Osteocyte (in vitro differentiated cells): Measurements from ENCODE around the gene INSYN1. TPM values are rescaled to one million over a fixed set of nuclear protein-coding genes. Genes with fewer than 3 reads are reported as not detected.

Experiments
- DNase-seq: peaks from one replicate; pipeline ENCODE4 v3.0.0; 2021; ENCODE audit warnings: mixed read lengths; ENCODE audit not compliant: unreplicated experiment; ENCODE audit errors: extremely low spot score
- H3K27ac Mint-ChIP-seq: one replicate; pipeline ENCODE4 v1.8.0; 2021; ENCODE audit warnings: mild to moderate bottlenecking, mixed read lengths; ENCODE audit not compliant: unreplicated experiment
- H3K27me3 Mint-ChIP-seq: one replicate; pipeline ENCODE4 v1.8.0; 2021; ENCODE audit warnings: mixed read lengths; ENCODE audit not compliant: unreplicated experiment
- H3K36me3 Mint-ChIP-seq: one replicate; pipeline ENCODE4 v1.8.0; 2021; ENCODE audit warnings: mixed read lengths; ENCODE audit not compliant: unreplicated experiment
- H3K4me1 Mint-ChIP-seq: one replicate; pipeline ENCODE4 v1.8.0; 2021; ENCODE audit warnings: mixed read lengths; ENCODE audit not compliant: unreplicated experiment
- H3K4me3 Mint-ChIP-seq: one replicate; pipeline ENCODE4 v1.8.0; 2021; ENCODE audit warnings: mild to moderate bottlenecking, moderate library complexity, mixed read lengths; ENCODE audit not compliant: unreplicated experiment
- H3K9me3 Mint-ChIP-seq: one replicate; pipeline ENCODE4 v1.8.0; 2021; ENCODE audit warnings: mixed read lengths; ENCODE audit not compliant: unreplicated experiment
- CTCF ChIP-seq: fragments of 200-600 bp; sonication (generic); IDR thresholded peaks from 2 replicates; pipeline ENCODE4 v1.5.0; 2021; ENCODE audit warnings: antibody characterized with exemption, mild to moderate bottlenecking, moderate library complexity
- total RNA-seq: library from RNA; stranded (reverse); gene quantifications from 2 replicates; pipeline ENCODE4 v1.2.1, GENCODE V29; 2021

INSYN1 gene
- total RNA-seq, 1 donor from 2014 or later, result 8.0 TPM

DNA sequence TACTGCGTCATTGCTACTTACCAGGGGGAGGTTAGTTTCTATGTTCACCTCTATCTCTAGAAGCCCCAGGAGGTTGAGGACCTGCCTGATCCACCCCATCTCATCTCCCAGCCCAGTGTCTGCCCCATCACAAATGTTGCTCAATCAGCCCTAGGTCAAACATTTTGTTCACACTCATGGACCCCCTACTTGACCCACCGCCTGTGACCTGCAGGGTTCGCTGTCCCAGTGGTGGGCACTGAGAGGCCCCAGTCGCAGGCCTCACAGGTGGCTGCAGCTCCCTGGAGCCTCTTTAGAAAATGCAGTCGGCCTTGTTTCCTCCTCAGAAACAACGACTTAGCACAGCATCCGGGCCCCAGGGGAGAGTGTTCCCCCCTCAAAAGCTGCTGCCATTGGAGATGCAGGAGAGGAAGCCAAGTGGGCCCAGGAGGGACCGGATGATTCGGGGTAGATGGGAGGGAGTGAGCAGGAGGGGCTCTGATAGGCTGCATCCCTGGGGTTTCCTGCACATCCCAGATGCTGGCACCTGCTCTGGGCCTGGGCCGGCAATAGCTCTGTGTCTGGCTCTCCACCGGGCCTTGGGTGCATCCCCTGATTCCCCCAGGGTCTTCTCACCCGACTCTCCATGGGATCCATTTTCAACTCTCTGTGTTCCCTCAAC lies 18.4 kb upstream of the INSYN1 start:
- no peak overlapping the region for H3K4me3 Mint-ChIP-seq
- TF ChIP-seq CTCF, result no peak
- H3K27me3 Mint-ChIP-seq, result peaks cover 29% of the 10 kb centered on the region
- DNase-seq, result no peak
- H3K9me3 Mint-ChIP-seq, result no peaks in the 10 kb centered on the region
- no peaks in the 10 kb centered on the region for H3K36me3 Mint-ChIP-seq
- no peaks in the 10 kb centered on the region for H3K4me1 Mint-ChIP-seq
- H3K27ac Mint-ChIP-seq, result no peak overlapping the region

DNA sequence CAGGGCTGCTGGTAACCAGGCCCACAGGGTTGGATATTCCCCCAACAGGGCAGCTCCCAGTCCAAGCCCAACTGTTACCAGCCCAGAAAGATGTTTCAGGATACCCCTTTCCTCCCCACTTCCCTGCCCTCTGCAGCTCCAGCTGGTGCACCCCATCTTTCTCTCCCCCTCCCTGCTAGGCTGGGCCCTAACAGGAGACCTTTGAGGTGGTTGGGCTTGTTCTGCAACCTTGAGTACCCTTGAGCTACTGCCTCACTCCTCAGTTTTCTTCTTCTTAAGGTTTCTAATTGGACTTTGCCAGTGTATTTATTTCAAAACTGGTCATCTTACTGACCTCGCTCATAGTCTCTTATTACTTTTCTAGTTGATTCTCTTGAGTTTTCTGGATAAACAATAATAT lies 16.9 kb upstream of the INSYN1 start:
- Mint-ChIP-seq H3K4me1 (no peaks in the 10 kb centered on the region), H3K27ac (no peak overlapping the region), H3K36me3 (no peaks in the 10 kb centered on the region), H3K9me3 (no peaks in the 10 kb centered on the region), H3K4me3 (no peak overlapping the region), H3K27me3 (peaks cover 38% of the 10 kb centered on the region)
- no peak for DNase-seq
- no peak for TF ChIP-seq CTCF

- Mint-ChIP-seq H3K27me3 (peaks cover 52% of the 10 kb centered on the region), H3K36me3 (no peaks in the 10 kb centered on the region), H3K4me1 (no peaks in the 10 kb centered on the region), H3K9me3 (no peaks in the 10 kb centered on the region), H3K4me3 (no peak overlapping the region), H3K27ac (no peak overlapping the region)
- TF ChIP-seq CTCF, result no peak
- no peak for DNase-seq
Observed at GRCh38 chr15:73767806-73768501, 14.8 kb upstream of the INSYN1 start.

DNA sequence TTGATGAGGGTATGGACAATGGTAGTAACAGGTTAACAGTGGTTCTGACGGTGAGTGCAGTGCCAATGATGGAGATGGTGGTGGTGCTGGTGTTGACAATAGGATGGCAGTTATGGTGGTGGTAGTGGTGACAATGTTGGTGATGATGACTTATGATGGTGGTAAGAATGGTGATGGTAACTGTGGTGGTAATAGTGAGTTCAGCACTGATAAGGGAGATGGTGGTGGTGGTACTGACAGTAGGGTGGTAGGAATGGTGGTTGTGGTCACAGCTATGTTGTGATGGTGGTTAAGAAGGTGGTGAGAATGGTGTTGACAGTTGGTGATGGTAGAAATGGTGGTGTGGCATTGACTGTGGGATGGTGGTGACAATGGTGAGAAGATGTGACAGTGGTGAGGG lies 13.4 kb upstream of the INSYN1 start:
- Mint-ChIP-seq H3K9me3 (no peaks in the 10 kb centered on the region), H3K4me1 (no peaks in the 10 kb centered on the region), H3K36me3 (no peaks in the 10 kb centered on the region), H3K27me3 (peaks cover 46% of the 10 kb centered on the region), H3K27ac (no peak overlapping the region), H3K4me3 (no peak overlapping the region)
- TF ChIP-seq CTCF, result no peak
- no peak for DNase-seq

GRCh38 chr15:73765778-73766177 lies 12.6 kb upstream of the INSYN1 start:
- Mint-ChIP-seq H3K36me3 (no peaks in the 10 kb centered on the region), H3K9me3 (no peaks in the 10 kb centered on the region), H3K4me3 (no peak overlapping the region), H3K27ac (no peak overlapping the region), H3K27me3 (peaks cover 42% of the 10 kb centered on the region), H3K4me1 (no peaks in the 10 kb centered on the region)
- DNase-seq, result no peak
- no peak for TF ChIP-seq CTCF
